GM12864 (cell line): ENCODE results near the gene BAHCC1.

Source experiments
- DNase-seq: peaks from one replicate; pipeline ENCODE4 v3.0.0-alpha.2; 2011; ENCODE audit warnings: low read depth
- H3K4me3 ChIP-seq: 2 replicates; pipeline ENCODE4 v1.5.1; 2011; ENCODE audit warnings: mild to moderate bottlenecking, low read depth, low read length, control low read depth
- CTCF ChIP-seq: IDR thresholded peaks from 2 replicates; pipeline ENCODE4 v1.5.1; 2011; ENCODE audit warnings: low read depth, mild to moderate bottlenecking, moderate library complexity, low read length, control low read depth, inconsistent platforms; ENCODE audit errors: missing control alignments

BAHCC1 gene

GRCh38 chr17:81432941-81433340, 37.7 kb downstream of the BAHCC1 start:
- TF ChIP-seq CTCF = no peak
- DNase-seq = no peak
- no peak overlapping the region for H3K4me3 ChIP-seq

GRCh38 chr17:81433656-81434055, 38.4 kb downstream of the BAHCC1 start:
- H3K4me3 ChIP-seq = no peak overlapping the region
- no peak for TF ChIP-seq CTCF
- no peak for DNase-seq

- no peak for TF ChIP-seq CTCF
- DNase-seq = no peak
Observed at GRCh38 chr17:81434072-81434471, 38.8 kb downstream of the BAHCC1 start.

GRCh38 chr17:81434681-81435417, 39.6 kb downstream of the BAHCC1 start:
- H3K4me3 ChIP-seq = no peak overlapping the region
- no peak for DNase-seq
- no peak for TF ChIP-seq CTCF

More at GRCh38 chr17:81434072-81434471, 38.8 kb downstream of the BAHCC1 start:
- H3K4me3 ChIP-seq = no peak overlapping the region

GRCh38 chr17:81435652-81436293, 40.5 kb downstream of the BAHCC1 start:
- no peak overlapping the region for H3K4me3 ChIP-seq
- no peak for DNase-seq
- TF ChIP-seq CTCF = no peak

- no peak overlapping the region for H3K4me3 ChIP-seq
- DNase-seq = no peak
- no peak for TF ChIP-seq CTCF
Observed at GRCh38 chr17:81436294-81436849, 41.1 kb downstream of the BAHCC1 start.
